NCI-H2029 (cell line): Measurements from ENCODE around the gene MGST1.
"Not testable (repeated sequence)": the region's sequence is repeated elsewhere in the genome, so short reads cannot be mapped to it uniquely, and the experiment has no call there.

Source experiments
- DNase-seq: peaks from one replicate; lab custom pipeline; 2025; lab: John Stamatoyannopoulos, UW

Gene MGST1

DNA sequence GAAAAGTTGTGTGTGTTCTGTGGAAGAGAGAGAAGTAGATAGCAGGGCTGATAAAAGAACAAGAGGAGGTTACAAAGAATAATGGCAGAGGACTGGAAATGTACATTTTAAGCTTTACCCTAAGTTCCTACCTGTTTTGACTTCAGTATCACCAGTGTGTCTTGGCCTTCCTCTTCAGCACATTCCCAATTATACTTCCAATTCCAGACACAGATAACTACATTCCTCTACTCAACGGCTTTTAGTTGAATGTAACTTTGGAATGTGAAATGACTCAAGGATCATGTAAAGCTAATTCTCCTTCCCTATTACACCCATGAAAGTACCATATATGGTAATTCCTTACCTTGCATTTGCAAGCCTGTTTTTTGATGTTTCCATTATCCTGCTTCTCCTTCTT, 5.0 kb downstream of the MGST1 start:
- DNase-seq = no peak

DNA sequence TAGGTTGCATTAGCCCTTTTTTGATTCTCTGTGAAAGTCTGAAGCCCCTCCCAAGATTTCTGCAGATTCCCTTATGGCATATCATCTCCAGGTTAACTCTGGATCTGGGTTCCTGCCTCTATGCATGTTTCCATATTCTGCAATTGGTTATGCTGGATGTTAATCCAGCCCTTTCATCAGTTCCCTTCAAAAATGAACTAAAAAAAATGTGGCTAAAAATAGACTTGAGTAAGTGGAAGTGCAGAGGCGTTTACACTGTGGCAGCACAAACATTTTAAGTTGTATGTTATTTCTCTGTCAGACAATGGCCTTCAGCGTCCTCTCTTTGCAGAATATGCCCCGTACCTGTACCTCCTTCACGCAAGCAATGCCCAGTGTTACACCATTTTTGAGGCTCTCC, 11.4 kb downstream of the MGST1 start:
- DNase-seq = no peak

DNA sequence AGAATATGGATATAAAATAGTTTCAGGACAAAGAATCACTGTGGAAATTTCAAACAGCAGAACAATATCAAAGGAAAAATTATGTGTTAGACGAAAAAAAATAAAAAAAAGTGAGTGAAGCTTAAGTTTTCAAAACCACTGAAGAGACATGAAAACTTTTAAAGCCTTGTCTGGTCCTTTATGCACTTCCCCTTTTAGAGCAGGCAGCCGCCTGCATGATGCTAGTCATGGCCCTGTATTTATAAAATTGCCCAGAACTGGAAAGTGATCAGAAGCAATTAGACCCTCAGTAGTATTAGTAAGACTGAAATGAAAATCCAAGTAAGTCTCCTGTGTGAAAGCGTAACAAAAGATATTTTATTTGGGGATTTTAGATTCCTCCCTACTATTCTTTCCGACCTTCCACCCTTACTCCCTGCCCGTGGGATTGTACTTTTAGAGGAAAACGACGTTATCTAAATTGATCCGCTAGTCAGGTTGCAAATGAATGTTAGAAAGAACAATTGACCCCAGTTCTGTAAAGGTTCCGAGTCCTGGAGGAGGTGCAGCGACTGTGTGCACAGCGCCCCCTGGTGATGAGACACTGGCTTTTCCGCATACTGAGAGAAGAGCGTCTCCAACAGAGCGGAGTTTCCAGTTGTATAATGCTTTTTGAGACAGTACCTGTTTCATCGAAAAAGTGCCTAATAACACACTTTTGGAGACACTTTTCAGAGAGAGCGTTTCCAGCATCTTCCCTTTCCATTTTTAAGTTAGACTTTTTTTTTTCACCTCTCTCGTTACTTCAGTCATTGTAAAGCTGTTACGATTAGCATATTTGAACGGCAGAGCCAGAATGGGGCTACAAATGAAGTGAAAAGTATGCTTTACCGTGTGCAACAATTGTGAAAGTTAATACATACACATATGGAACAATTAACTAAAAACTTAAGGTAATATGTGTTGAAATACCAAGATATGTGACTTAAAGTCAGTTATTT, 12.4 kb downstream of the MGST1 start:
- no peak for DNase-seq

DNA sequence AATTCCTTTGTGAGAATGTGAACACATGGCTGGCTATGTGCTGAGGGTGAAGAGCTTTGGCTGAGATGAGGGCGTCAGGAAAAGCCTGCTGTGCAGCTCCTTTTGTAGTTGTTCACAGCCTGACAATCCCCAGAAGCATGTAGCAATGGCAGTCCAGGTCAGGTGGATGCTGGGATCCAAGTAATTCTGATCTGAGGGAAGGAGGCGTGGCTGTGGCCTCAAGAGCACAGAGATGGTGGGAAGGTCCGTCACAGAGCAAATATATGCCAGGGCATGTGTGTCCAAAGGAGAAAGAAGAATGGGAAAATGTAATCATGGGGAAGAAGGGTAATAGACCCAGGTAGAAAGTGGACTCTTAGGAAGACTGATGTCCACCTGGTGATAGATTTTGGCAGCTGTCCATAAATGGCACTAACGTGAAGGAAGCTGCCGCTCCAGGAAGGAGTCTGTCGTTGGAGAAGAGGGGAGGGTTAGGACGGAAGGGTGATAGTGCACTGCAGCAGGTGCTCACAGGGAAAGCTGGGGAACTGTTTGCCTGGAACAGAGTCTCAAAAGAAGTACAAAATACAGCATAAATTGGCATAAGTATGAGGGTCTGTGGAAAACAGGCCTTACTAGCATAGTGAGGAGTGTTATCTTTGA, 13.8 kb downstream of the MGST1 start:
- DNase-seq = peak; percentile 91

DNA sequence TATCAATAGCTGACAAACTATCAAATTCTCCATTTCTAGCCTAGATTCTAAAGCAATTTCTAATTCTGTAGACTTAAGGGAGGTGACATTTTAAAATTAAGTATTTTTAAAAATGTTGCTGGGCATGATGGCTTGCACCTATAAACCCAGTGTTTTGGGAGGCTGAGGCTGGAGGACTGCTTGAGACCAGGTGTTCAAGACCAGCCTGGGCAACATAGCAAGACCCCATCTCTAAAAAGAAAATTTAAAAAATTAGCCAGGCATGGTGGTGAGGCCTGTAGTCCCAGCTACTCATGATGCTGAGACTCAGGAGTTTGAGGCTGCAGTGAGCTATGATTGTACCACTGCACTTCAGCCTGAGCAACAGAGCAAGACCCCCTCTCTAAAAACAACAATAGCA, 15.1 kb downstream of the MGST1 start:
- no peak for DNase-seq

DNA sequence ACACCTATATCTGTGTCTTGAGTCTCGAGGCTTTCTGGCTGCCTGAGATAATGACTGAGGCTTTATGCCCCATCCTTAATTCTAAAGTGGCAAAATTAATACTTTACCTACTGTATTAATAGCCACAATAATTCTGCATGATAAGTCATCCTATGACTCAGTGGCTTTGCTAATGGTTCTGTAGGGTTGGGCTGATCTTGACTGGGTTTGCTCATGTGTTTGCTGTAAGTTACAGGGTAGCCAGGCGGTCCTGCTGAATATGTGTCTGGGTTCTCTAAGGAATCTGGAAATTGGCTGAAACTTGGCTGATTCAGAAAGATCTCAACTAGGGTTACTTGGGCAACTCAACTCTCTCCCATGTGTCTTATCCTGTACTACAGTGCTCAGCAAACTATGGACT, 21.7 kb downstream of the MGST1 start:
- no peak for DNase-seq

DNA sequence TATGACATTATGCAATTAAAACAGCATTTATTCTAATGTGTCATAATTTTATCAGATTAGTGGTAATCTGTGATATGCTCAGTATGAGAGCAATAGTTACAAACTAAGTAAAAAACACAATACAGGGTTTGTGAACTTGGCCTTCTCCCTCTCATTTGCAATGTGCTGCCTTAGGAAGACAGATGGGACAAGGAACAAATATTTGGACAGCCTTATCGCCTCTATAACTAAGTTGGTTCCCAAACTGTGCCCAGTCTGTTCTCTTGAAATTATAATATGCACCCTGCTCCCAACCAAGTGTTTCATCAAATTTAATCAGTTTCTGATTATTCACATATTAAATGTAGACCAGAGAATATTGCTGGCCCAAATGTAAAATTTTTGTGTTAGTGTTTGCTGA, 22.7 kb downstream of the MGST1 start:
- no peak for DNase-seq

DNA sequence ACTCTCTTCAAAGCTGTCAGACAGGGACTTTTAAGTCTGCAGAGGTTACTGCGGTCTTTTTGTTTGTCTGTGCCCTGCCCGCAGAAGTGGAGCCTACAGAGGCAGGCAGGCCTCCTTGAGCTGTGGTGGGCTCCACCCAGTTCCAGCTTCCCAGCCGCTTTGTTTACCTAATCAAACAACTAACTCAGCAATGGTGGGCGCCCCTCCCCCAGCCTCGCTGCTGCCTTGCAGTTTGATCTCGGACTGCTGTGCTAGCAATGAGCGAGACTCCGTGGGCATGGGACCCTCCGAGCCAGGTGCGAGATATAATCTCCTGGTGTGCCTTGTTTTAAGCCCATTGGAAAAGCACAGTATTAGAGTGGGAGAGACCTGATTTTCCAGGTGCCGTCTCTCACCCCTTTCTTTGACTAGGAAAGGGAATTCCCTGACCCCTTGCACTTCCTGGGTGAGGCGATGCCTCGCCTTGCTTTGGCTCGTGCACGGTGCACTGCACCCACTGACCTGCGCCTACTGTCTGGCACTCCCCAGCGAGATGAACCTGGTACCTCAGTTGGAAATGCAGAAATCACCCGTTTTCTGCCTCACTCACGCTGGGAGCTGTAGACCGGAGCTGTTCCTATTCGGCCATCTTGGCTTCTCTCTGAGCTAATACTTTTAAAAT, 35.3 kb downstream of the MGST1 start:
- not testable (repeated sequence) for DNase-seq

DNA sequence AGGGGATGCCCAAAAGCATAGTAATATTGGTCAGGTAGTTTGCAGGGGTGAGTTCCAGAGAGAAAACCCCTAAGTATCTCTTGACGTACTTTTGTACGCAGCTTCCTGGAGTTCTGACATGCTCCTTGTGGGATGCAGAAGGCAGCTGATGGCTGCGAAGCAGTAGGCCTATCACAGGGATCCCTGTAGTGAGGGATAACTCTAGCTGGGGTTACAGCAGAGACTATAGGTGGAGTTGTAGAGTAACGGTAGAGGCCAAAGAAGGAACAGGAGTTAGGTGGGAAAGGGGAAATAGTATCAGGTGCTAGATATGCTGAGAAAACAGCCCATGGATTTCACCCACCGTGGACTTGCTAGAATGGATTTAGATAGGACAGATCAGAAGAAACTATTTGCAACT, 37.3 kb downstream of the MGST1 start:
- DNase-seq = no peak

DNA sequence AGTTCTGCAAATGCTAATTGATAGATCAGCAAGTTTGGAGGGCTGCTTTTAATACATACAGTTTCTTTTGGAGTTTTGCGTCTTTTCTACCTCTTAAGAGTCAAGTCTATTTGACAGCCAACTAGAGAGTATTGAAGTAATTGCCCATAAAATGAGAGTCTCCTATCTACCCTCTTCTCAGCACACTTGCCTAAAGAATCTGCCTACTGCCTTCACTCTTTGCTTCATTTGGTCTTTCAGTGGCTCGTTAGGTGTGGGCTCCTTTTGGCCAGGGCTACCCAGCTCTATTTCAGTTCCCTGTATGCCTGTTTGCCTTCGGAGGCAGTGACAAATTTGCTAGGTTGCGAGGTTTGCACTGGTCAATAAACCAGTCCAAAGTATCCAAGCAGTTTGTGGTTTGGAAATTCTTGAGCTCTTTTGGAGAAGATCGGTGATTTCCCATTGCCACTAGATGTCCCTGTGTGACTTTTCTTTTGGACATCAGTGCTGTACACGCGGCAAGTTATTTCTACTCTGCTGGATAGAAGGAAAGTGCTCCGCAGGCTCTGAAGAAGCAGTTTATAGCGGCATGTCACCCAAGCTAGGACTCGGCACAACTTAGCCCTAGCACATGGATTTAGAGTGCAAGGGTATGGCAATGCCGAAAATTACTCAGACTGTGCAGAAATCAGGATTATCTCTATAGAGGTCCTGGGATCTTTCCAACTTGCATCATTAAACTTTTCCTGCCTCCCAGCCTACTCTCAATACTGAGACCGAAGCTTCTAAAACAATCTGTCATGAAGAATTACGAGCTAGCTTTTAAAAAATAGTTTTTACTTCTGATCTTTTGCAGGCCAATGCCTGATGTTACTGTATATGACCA, 38.6 kb downstream of the MGST1 start:
- no peak for DNase-seq

DNA sequence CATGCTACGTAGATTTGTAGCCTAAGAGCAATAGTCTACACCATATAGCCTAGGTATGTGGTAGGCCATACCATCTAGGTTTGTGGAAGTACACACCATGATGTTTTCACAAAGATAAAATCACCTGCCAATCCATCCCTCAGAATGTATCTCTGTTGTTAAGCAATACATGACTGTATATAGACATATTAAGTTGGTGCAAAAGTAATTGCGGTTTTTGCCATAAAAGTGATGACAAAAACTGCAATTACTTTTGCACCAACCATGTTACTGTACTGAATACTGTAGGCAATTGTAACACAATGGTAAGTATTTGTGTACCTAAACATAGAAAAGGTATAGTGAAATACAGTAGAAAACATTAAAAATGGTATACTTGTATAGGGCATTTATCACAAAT, 40.5 kb downstream of the MGST1 start:
- DNase-seq = no peak

DNA sequence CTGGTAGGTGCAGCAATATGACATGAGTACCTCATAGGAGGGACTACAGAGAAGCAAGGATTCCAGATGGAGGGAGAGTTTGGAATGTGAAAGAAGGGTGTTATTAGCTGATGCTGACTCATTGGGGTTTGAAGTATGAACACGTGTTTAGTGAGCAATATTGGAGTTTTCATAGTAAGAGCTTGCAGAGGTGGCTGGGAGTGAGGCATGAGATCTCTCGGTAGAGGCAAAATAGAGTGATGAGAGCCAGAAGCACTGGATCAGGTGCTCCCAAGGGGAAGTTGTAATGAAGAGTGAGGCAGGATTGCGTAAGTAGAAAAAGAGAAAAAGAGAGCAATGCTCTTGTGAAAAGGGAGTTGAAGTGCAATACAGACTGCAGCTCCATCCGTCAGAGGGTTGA, 42.1 kb downstream of the MGST1 start:
- DNase-seq = no peak

DNA sequence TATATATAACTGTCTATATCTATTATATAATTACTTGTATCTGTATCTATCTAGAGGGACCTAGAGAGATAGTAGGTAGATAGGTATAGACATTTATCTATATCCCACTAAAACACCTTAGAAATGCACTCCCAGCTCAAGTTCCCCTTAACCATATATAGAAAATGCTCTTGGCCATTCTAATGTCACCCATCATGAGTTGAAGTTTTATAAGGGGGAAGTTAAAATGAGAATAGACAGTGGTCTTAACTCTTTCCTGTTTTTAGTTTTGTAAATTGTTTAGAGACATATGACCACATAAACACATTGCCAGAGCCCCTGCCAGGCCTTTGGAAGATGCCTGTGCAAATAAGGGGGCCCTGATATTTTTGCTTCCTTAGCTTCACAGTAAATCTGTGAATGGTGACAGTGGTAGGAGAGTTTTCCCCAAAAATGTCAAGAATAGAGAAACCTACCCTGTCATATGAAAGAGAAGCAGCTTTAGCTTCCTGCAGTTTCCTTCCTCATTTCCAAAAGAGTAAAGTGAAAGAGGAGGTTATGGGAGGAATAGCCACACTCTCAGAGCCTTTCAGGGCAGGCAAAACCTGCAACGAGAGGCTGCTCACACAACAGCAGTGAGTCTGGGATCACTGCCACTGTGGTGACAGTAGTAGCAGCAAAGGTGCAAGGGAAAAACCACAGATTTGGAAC, 45.5 kb downstream of the MGST1 start:
- no peak for DNase-seq

DNA sequence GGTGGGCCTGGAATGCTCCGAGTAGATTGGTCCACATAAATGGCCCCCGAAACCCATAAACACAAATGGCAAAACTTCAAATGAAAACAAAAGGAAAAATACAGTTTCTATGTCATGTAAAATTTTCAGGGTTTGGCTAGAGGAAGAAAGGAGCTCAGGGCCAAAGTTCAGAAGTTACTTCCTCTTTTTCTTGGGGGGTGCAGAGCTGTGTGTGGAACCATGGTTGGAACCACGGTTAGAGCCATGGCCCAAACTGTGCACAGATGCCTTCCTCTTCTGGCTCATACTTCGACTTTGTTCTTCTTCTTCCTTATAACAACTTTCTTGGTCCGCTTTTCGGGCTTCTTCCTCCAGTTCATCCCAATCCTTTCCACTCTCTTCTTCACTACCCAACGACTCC, 51.7 kb downstream of the MGST1 start:
- DNase-seq = no peak

DNA sequence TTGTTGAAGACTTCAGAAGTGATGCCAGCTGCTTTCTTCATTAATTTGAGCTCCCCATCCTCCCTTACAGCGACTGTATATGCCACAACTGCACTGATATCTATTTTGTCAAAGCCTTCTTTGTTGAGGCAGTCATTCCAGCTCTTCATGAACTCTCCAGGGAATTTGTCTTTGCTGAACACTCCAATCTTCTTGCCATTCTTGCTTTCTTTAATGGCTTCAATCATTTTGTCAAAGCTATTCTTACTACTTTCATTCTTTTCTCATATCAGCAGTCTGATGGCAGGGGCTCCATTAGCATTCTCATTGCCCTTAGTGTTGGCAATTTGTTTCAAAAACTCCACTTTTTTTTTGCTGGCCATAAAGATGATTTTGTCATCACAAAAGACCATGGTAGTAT, 54.4 kb downstream of the MGST1 start:
- DNase-seq = not testable (repeated sequence)

DNA sequence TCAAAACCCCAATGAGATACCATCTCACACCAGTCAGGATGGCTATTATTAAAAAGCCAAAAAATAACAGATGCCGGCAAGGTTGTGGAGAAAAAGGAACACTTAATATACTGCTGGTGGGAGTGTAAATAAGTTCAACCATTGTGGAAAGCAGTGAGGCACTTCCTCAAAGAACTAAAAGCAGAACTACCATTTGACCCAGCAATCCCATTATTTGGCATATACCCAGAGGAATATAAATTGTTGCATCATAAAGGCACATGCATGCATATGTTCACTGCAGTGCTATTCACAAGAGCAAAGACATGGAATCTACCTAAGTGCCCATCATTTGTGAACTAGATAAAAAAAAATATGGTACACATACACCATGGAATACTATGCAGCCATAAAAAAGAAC, 59.9 kb downstream of the MGST1 start:
- DNase-seq = no peak
